Islet precursor cell (in vitro differentiated cells): ENCODE measurements around the gene WIPI1.
"Not testable (repeated sequence)": the region's sequence is repeated elsewhere in the genome, so short reads cannot be mapped to it uniquely, and the experiment has no call there.

ENCODE experiments used
- DNase-seq: peaks from one replicate; pipeline ENCODE4 v3.0.0-alpha.2; 2018

WIPI1 gene

GRCh38 chr17:68382582-68383085 is 74.7 kb downstream of the WIPI1 start:
- DNase-seq, result no peak

DNA sequence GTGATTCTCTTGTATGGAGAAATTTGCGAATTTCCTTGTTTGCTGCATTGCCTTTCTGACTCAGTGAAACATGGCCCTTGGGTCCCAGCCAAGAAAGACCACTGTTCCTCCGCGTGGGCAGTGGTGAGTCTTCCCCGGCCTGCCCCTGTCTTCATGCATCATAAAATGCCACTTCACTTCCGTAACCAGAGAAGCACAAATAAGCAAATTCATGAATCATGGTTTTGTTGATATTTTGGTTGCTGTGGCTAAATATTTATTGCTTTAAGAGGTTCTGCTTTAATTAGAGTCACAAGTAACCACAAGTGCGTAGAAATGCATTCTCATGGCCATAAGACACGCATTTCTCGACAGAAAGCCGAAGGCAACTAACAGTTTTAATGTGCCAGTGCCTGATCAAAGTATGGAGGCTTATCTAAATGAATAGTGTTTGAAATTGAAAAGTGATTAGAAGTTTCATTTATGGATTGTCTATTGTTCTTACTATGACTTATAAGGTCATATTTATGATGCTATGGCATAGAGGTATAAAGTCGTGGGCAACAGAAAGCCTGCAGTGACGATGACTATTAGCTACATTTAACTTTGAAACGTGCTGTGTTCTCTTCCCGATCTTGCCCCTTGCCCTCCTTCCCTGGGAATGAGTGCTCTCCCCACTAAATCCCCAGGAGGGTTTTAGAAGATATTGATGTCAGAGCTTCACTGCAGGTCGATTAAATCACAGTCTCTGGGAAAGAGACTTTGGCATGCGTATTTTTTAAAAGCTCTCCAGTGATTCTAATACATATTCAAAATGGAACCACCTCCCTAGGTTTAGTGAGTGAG is 76.0 kb downstream of the WIPI1 start:
- no peak for DNase-seq

GRCh38 chr17:68379692-68380677 is 77.3 kb downstream of the WIPI1 start:
- DNase-seq, result no peak

- no peak for DNase-seq
Measured at GRCh38 chr17:68379177-68379510, 78.2 kb downstream of the WIPI1 start.

DNA sequence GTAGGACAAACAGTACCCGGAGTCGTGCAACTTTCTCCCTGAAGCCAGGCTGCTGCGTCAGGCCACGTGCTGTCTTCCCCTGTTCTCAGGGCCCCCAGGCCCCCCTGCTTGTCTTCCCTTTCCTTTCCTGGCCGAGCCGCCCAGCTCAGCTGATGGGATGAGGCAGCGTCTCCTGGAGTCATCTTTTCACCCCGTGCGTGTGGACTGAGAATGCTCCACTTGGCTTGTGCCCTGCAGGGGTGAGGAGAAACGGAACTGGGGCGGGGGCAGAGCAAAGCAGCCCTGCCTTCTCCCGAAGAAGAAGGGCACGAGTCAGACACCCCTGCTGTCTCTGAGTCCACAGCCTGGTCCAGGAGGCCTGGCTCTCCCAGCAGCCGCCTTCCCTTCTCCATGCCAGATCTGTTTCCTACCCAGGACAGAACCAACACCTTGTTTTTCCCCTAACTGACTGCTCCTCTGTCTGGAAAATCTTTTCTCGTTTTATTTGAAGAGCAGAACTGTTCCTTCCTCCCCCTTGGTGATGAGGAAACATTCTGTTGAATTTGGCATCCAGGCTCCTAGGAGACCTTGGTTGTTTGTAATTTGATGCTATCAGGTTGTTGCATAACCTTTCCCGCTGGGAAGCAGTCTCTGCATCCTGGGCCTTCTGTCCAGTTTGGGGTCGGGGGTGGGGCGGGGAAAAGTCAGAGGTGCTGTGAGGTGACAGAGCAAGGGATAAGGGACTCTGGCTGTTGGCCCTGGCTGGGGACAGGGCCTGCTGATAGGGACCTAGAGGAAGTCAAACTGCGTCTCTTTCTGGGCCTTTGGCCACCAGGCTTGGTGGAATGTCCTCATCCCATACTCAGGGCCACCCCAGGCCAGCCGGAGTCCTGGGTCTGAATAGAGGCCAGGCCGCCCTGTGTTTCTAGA is 78.8 kb downstream of the WIPI1 start:
- peak; percentile 83 for DNase-seq

- DNase-seq, result peak; percentile 89
Measured at GRCh38 chr17:68377771-68378267, 79.5 kb downstream of the WIPI1 start.

DNA sequence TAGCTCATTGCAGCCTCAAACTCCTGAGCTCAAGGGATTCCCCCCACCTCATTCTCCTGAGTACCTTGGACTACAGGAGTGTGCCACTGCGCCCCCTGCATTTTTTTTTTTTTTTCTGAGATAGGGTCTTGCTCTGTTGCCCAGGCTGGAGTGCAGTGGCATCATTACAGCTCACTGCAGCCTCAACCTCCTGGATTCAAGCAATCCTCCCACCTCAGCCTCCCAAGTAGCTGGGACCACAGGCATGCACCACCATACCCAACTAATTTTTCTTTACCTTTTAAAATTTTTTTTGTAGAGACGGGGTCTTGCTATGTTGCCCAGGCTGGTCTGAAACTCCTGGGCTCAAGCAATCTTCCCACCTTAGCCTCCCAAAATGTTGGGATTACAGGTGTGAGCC is 81.1 kb downstream of the WIPI1 start:
- DNase-seq, result not testable (repeated sequence)

DNA sequence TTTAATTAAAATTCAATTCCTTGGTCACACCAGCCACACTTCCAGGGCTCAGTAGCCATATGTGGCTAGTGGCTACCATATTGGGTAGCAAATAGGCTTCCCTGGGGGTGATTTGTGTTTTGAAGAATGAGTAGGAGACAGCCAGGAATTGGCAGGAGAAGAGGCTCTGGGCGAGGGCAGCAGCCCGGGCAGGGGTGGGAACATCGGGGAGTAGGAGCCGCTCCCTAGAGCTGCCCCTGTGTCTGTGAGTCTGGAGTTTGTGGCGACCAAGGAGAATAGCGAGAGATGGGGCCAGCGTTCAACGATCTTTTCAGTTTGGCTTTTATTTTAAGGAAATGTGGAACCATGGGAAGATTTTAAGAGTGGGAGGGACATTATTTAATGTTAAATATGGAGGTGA is 81.7 kb downstream of the WIPI1 start:
- DNase-seq, result no peak
